ENCODE measurements around the gene BCL7A.
"Not testable (repeated sequence)": the region's sequence is repeated elsewhere in the genome, so short reads cannot be mapped to it uniquely, and the experiment has no call there.

BCL7A gene

GRCh38 chr12:122099856-122100255 is 78.2 kb downstream of the BCL7A start:
- no peak overlapping the region for H3K4me3 ChIP-seq (ENCODE audit: control insufficient read depth, low read depth, low read length)
- TF ChIP-seq CTCF (conservative IDR thresholded peaks at IDR 0.05; ENCODE audit: control insufficient read depth, insufficient read depth, low read depth, low read length), result no peak
- no peak for DNase-seq (ENCODE audit: low read depth)

- TF ChIP-seq CTCF (conservative IDR thresholded peaks at IDR 0.05; ENCODE audit: control insufficient read depth, insufficient read depth, low read depth, low read length), result no peak
- no peak overlapping the region for H3K4me3 ChIP-seq (ENCODE audit: control insufficient read depth, low read depth, low read length)
- no peak for DNase-seq (ENCODE audit: low read depth)
Observed at GRCh38 chr12:122100568-122100967, 78.9 kb downstream of the BCL7A start.

DNA sequence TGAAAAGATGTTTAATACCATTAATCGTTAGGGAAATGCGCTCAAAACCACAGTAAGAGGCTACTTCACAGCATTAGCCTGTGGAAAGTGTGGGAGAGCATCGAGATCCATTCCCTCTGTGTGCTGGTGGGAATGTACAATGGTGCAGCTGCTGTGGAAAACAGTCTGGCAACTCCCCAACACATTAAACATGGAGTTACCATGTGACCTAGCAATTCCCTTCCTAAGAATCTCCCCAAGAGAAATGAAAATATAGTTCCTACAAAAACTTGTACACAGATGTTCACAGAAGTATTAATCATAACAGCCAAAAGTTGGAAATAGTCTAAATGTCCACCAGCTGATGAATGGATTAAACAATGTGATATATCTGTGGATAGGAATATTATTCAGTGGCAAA is 80.6 kb downstream of the BCL7A start:
- H3K4me3 ChIP-seq (ENCODE audit: control insufficient read depth, low read depth, low read length), result no peak overlapping the region
- no peak for TF ChIP-seq CTCF (conservative IDR thresholded peaks at IDR 0.05; ENCODE audit: control insufficient read depth, insufficient read depth, low read depth, low read length)
- peak; percentile 35 for DNase-seq (ENCODE audit: low read depth)

GRCh38 chr12:122104844-122105243 is 83.2 kb downstream of the BCL7A start:
- no peak for DNase-seq (ENCODE audit: low read depth)
- TF ChIP-seq CTCF (conservative IDR thresholded peaks at IDR 0.05; ENCODE audit: control insufficient read depth, insufficient read depth, low read depth, low read length), result no peak
- H3K4me3 ChIP-seq (ENCODE audit: control insufficient read depth, low read depth, low read length), result no peak overlapping the region

GRCh38 chr12:122105496-122105895 is 83.8 kb downstream of the BCL7A start:
- DNase-seq (ENCODE audit: low read depth); H3K4me3 ChIP-seq (ENCODE audit: control insufficient read depth, low read depth, low read length): not testable (repeated sequence)

- no peak for DNase-seq (ENCODE audit: low read depth)
- TF ChIP-seq CTCF (conservative IDR thresholded peaks at IDR 0.05; ENCODE audit: control insufficient read depth, insufficient read depth, low read depth, low read length), result no peak
- no peak overlapping the region for H3K4me3 ChIP-seq (ENCODE audit: control insufficient read depth, low read depth, low read length)
Observed at GRCh38 chr12:122106843-122107242, 85.2 kb downstream of the BCL7A start.

GRCh38 chr12:122107261-122107660 is 85.6 kb downstream of the BCL7A start:
- peak; percentile 78 for DNase-seq (ENCODE audit: low read depth)

More at GRCh38 chr12:122107261-122107660, 85.6 kb downstream of the BCL7A start:
- H3K4me3 ChIP-seq (ENCODE audit: control insufficient read depth, low read depth, low read length), result no peak overlapping the region
- no peak for TF ChIP-seq CTCF (conservative IDR thresholded peaks at IDR 0.05; ENCODE audit: control insufficient read depth, insufficient read depth, low read depth, low read length)

All from fibroblast of mammary gland (primary cell).